Fibroblast of skin of right biceps (primary cell): Measurements from ENCODE around the gene B4GAT1.
A peak's percentile ranks its signal among the peaks of the same experiment; 100 is the strongest.
"Not testable (repeated sequence)": the region's sequence is repeated elsewhere in the genome, so short reads cannot be mapped to it uniquely, and the experiment has no call there.

Source experiments
- DNase-seq: peaks from one replicate; pipeline ENCODE4 v3.0.0-alpha.2; 2013

Gene B4GAT1

GRCh38 chr11:66347425-66348276 lies at the start of gene B4GAT1:
TSS of gene B4GAT1 (minus strand) at chr11:66347629. CDS start at chr11:66347545, 84 bp downstream.
- peak; percentile 94 for DNase-seq

- DNase-seq: no peak
Measured at GRCh38 chr11:66393954-66394353, 46.5 kb upstream of the B4GAT1 start.

GRCh38 chr11:66391322-66391721 lies 43.9 kb upstream of the B4GAT1 start:
- no peak for DNase-seq

GRCh38 chr11:66388780-66389386 lies 41.5 kb upstream of the B4GAT1 start:
- DNase-seq: peak; percentile 66

- DNase-seq: peak; percentile 76
Measured at GRCh38 chr11:66386171-66387069, 39.0 kb upstream of the B4GAT1 start.

- not testable (repeated sequence) for DNase-seq
Measured at GRCh38 chr11:66384316-66384715, 36.9 kb upstream of the B4GAT1 start.

GRCh38 chr11:66380264-66380663 lies 32.8 kb upstream of the B4GAT1 start:
- DNase-seq: not testable (repeated sequence)

GRCh38 chr11:66373690-66374287 lies 26.4 kb upstream of the B4GAT1 start:
- DNase-seq: not testable (repeated sequence)

- no peak for DNase-seq
Measured at GRCh38 chr11:66373265-66373664, 25.8 kb upstream of the B4GAT1 start.

- no peak for DNase-seq
Measured at GRCh38 chr11:66371627-66372415, 24.4 kb upstream of the B4GAT1 start, which contains the start of gene SLC29A2. TSS of gene SLC29A2 (minus strand) at chr11:66371760. CDS start at chr11:66371591, 169 bp downstream.

GRCh38 chr11:66369073-66369894 lies 21.9 kb upstream of the B4GAT1 start:
- DNase-seq: no peak

- no peak for DNase-seq
Measured at GRCh38 chr11:66368484-66368883, 21.1 kb upstream of the B4GAT1 start.

- DNase-seq: no peak
Measured at GRCh38 chr11:66367561-66368312, 20.3 kb upstream of the B4GAT1 start.

- no peak for DNase-seq
Measured at GRCh38 chr11:66366844-66367477, 19.5 kb upstream of the B4GAT1 start.

- DNase-seq: no peak
Measured at GRCh38 chr11:66365711-66366619, 18.5 kb upstream of the B4GAT1 start.

- no peak for DNase-seq
Measured at GRCh38 chr11:66365166-66365565, 17.7 kb upstream of the B4GAT1 start.

GRCh38 chr11:66363805-66364535 lies 16.5 kb upstream of the B4GAT1 start:
- no peak for DNase-seq

GRCh38 chr11:66363187-66363601 lies 15.8 kb upstream of the B4GAT1 start:
- no peak for DNase-seq
